Transverse colon (tissue), 3 donors: ENCODE measurements around the gene COG5.

ENCODE experiments used
- POLR2A ChIP-seq: fragments of 450-650 bp; IDR thresholded peaks from one replicate; pipeline ENCODE4 v1.6.1; 2016; ENCODE audit warnings: antibody characterized with exemption, mild to moderate bottlenecking, moderate library complexity
- TF ChIP-seq, protein P1 (sequence below), 5 experiments: fragments of 200-600 bp in 3 of 5; fragments of 450-650 bp in 2 of 5; sonication (generic) in 3 of 5; IDR thresholded peaks; 1 replicate in 2 of 5; 2 replicates in 3 of 5; pipeline ENCODE4 v1.5.1; 2016 to 2017; ENCODE audit warnings: antibody characterized with exemption in 5 of 5, inconsistent platforms in 3 of 5, mild to moderate bottlenecking in 2 of 5, moderate library complexity in 1 of 5

DNA sequence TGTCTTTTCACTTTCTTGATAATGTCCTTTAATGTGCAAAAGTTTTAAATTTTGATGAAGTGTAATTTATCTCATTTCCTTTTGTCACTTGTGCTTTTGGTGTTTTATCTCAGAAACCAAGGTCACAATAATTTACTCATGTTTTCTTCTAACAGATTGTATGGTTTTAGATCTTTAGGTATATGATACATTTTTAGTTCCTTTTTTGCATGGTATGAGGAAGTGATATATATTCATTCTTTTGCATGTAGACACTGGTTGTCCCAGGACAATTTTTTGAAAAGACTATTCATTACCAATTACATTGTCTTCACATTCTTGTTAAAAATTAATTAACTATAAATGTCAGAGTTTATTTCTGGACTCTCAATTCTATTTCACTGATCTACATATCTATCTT lies 133.7 kb downstream of the COG5 start:
- TF ChIP-seq POLR2A = no peak
- TF ChIP-seq, protein P1, sequence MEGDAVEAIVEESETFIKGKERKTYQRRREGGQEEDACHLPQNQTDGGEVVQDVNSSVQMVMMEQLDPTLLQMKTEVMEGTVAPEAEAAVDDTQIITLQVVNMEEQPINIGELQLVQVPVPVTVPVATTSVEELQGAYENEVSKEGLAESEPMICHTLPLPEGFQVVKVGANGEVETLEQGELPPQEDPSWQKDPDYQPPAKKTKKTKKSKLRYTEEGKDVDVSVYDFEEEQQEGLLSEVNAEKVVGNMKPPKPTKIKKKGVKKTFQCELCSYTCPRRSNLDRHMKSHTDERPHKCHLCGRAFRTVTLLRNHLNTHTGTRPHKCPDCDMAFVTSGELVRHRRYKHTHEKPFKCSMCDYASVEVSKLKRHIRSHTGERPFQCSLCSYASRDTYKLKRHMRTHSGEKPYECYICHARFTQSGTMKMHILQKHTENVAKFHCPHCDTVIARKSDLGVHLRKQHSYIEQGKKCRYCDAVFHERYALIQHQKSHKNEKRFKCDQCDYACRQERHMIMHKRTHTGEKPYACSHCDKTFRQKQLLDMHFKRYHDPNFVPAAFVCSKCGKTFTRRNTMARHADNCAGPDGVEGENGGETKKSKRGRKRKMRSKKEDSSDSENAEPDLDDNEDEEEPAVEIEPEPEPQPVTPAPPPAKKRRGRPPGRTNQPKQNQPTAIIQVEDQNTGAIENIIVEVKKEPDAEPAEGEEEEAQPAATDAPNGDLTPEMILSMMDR (IDR thresholded peaks at IDR 0.05) = no peak
